NB4 (cell line): ENCODE data around the gene SP2.

ENCODE experiments used
- DNase-seq: peaks from one replicate; pipeline ENCODE4 v3.0.0; 2010; ENCODE audit warnings: low read depth
- H3K4me3 ChIP-seq: one replicate; pipeline ENCODE4 v1.5.1; 2011; ENCODE audit warnings: mild to moderate bottlenecking, low read depth, low read length, moderate library complexity
- CTCF ChIP-seq: IDR thresholded peaks from one replicate; pipeline ENCODE4 v1.5.1; 2012; ENCODE audit warnings: low read depth, low read length
- MAX ChIP-seq: IDR thresholded peaks from 2 replicates; pipeline ENCODE4 v1.6.1; 2011; ENCODE audit warnings: low read depth, low read length
- MYC ChIP-seq: IDR thresholded peaks from 2 replicates; pipeline ENCODE4 v1.6.1; 2011; ENCODE audit warnings: low read depth, low read length
- POLR2A ChIP-seq: IDR thresholded peaks from 2 replicates; pipeline ENCODE4 v1.6.1; 2011; ENCODE audit warnings: mild to moderate bottlenecking; ENCODE audit not compliant: insufficient read length; ENCODE audit errors: extremely low read depth

Gene SP2

GRCh38 chr17:47891545-47892088 is 4.4 kb upstream of the SP2 start:
- DNase-seq: no peak
- no peak overlapping the region for H3K4me3 ChIP-seq
- TF ChIP-seq POLR2A (no peak), CTCF (no peak), MYC (no peak), MAX (no peak)

GRCh38 chr17:47894498-47895346 is 1.3 kb upstream of the SP2 start:
- no peak for DNase-seq
- TF ChIP-seq POLR2A (no peak), MAX (no peak), CTCF (no peak), MYC (no peak)
- peak overlapping the region; percentile 93 for H3K4me3 ChIP-seq

GRCh38 chr17:47895347-47895855 is 635 bp upstream of the SP2 start:
- peak; percentile 42 for DNase-seq
- TF ChIP-seq MYC: peak; percentile 39; the same call in 1 of the 2 replicates
- peak; percentile 85 for TF ChIP-seq POLR2A
- no peak for TF ChIP-seq MAX
- no peak for TF ChIP-seq CTCF

GRCh38 chr17:47896672-47897490 is 845 bp downstream of the SP2 start:
- 0 out of 2 replicates have a peak, but pooled peaks have one; percentile 27 for TF ChIP-seq MAX
- TF ChIP-seq MYC: no peak
- DNase-seq: no peak
- peak overlapping the region; percentile 92 for H3K4me3 ChIP-seq

More at GRCh38 chr17:47895347-47895855, 635 bp upstream of the SP2 start:
- peak overlapping the region; percentile 93 for H3K4me3 ChIP-seq

- TF ChIP-seq CTCF (no peak), MAX (no peak), POLR2A (no peak), MYC (no peak)
- peak overlapping the region; percentile 92 for H3K4me3 ChIP-seq
- no peak for DNase-seq
Observed at GRCh38 chr17:47897561-47897960, 1.5 kb downstream of the SP2 start.

- DNase-seq: peak; percentile 55
- no peak overlapping the region for H3K4me3 ChIP-seq
- TF ChIP-seq POLR2A (no peak), MAX (no peak), CTCF (no peak), MYC (no peak)
Observed at GRCh38 chr17:47898241-47898640, 2.2 kb downstream of the SP2 start.
